Esophagus muscularis mucosa (tissue), 4 donors: ENCODE results near the gene IST1. TPM values are rescaled to one million over a fixed set of nuclear protein-coding genes. Genes with fewer than 3 reads are reported as not detected.
"Not testable (repeated sequence)": the region's sequence is repeated elsewhere in the genome, so short reads cannot be mapped to it uniquely, and the experiment has no call there.

Experiments
- DNase-seq: peaks from one replicate; pipeline ENCODE4 v3.0.0-alpha.2; 2017; ENCODE audit errors: extremely low spot score
- H3K27ac ChIP-seq, 4 donors: fragments of 200-600 bp; sonication (generic); replicated peaks in 1 of 4; 1 replicate in 3 of 4; 2 replicates in 1 of 4; pipeline ENCODE4 v1.5.1; 2016 to 2019; ENCODE audit warnings: mild to moderate bottlenecking in 1 of 4
- H3K27me3 ChIP-seq, 4 donors: fragments of 200-600 bp; sonication (generic); one replicate each; pipeline versions ENCODE4 v1.5.1 to v1.6.0; 2016 to 2019
- H3K36me3 ChIP-seq, 4 donors: fragments of 200-600 bp; sonication (generic); one replicate each; pipeline ENCODE4 v1.5.1; 2016 to 2019
- H3K4me1 ChIP-seq, 4 donors: fragments of 200-600 bp; sonication (generic); one replicate each; pipeline ENCODE4 v1.5.1; 2016 to 2019
- H3K4me3 ChIP-seq, 4 donors: fragments of 200-600 bp; sonication (generic); 1 replicate in 2 of 4; 2 replicates in 2 of 4; pipeline ENCODE4 v1.5.1; 2016 to 2019; ENCODE audit warnings: mild to moderate bottlenecking in 4 of 4, moderate library complexity in 1 of 4
- H3K9me3 ChIP-seq, 4 donors: fragments of 200-600 bp; sonication (generic); 1 replicate in 3 of 4; 2 replicates in 1 of 4; pipeline ENCODE4 v1.5.1; 2016 to 2019
- CTCF ChIP-seq, 3 experiments: fragments of 200-600 bp in 2 of 3; fragments of 450-650 bp in 1 of 3; sonication (generic) in 2 of 3; IDR thresholded peaks; one replicate each; pipeline ENCODE4 v1.5.1; 2017 to 2019; ENCODE audit warnings: antibody characterized with exemption in 3 of 3, mild to moderate bottlenecking in 2 of 3, moderate library complexity in 1 of 3
- EP300 ChIP-seq: sonication (generic); formaldehyde crosslinking; IDR thresholded peaks from one replicate; pipeline ENCODE4 v1.6.1; 2017; ENCODE audit warnings: antibody characterized with exemption
- POLR2A ChIP-seq: fragments of 450-650 bp; IDR thresholded peaks from one replicate; pipeline ENCODE4 v1.6.1; 2017; ENCODE audit warnings: antibody characterized with exemption, moderate library complexity, mild to moderate bottlenecking, low read depth
- POLR2AphosphoS5 ChIP-seq, 2 donors: sonication (generic); formaldehyde crosslinking; IDR thresholded peaks; one replicate each; pipeline ENCODE4 v1.6.1; 2017; ENCODE audit warnings: antibody characterized with exemption in 2 of 2
- WGBS: methylation state at CpG from one replicate; pipeline ENCODE4 v1.1.5; 2018; 5-methylcytosine and 5-hydroxymethylcytosine counted together
- intact Hi-C: fragments of 100-400 bp; cut with DNase I; formaldehyde crosslinking; loops from one replicate; pipeline ENCODE4 v1.15.1; 2023
- total RNA-seq, 4 donors: library from RNA; depleted of rRNA; stranded (reverse); fragments of >200 nt; gene quantifications; one replicate each; pipeline versions ENCODE4 v1.1.0 to v1.2.1, GENCODE V29; 2016

The IST1 gene
- total RNA-seq, 4 donors from 2014 or later, result 132 to 186 (median 166) TPM

DNA sequence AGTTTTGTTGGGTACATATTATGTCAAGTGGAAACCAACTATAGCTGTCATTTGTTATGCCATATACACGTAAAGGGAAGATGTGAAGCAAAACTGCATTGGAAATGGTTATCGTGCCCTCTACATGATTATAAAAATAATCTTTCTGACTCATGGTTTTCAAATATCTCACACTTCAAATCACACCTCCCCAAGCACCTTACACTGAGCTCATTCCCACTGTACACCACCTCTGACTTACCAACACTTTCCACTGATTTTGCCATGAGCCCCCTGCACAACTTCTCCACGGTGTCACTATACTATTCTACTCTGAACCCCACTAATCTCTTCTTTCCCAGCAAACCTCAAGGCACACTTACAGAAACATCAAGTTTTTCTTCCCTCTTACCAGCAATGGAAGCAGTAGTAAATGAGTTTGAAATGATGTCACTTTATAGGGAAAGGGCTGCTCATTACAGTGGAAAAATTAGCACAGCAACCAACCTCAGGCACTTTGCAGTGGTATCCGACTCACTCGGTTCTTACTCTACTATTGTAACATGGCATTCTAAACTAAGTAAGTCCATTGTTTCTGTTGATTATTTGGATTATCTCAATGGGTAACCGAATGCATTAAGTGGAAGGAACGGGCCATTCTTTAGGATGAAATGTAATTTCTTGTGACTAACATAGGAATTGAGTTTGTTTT, 30.0 kb upstream of the IST1 start:
- H3K27me3 ChIP-seq, result no peaks in the 10 kb centered on the region
- 88% methylated on average over 7 of the region's 7 CpGs for WGBS
- H3K27ac ChIP-seq, result no peak overlapping the region
- intact Hi-C loops, result no loop called here
- no peak for DNase-seq
- no peak overlapping the region for H3K4me3 ChIP-seq
- H3K36me3 ChIP-seq, result peaks cover 19 to 80% (median 57%) of the 10 kb centered on the region in 4 donors
- no peak for TF ChIP-seq CTCF (IDR thresholded peaks at IDR 0.05)
- no peak for TF ChIP-seq POLR2AphosphoS5 (IDR thresholded peaks at IDR 0.05)
- TF ChIP-seq POLR2A, result no peak
- no peak for TF ChIP-seq EP300
- H3K4me1 ChIP-seq, result no peaks in the 10 kb centered on the region
- no peaks in the 10 kb centered on the region for H3K9me3 ChIP-seq

- H3K27me3 ChIP-seq, H3K4me3 ChIP-seq, DNase-seq, intact Hi-C loops, H3K9me3 ChIP-seq, H3K27ac ChIP-seq, H3K4me1 ChIP-seq: not testable (repeated sequence)
- WGBS, result 96% methylated on average over 6 of the region's 6 CpGs
- H3K36me3 ChIP-seq, result peaks cover 15 to 64% (median 45%) of the 10 kb centered on the region in 4 donors
Measured at GRCh38 chr16:71867175-71867574, 28.2 kb upstream of the IST1 start.

DNA sequence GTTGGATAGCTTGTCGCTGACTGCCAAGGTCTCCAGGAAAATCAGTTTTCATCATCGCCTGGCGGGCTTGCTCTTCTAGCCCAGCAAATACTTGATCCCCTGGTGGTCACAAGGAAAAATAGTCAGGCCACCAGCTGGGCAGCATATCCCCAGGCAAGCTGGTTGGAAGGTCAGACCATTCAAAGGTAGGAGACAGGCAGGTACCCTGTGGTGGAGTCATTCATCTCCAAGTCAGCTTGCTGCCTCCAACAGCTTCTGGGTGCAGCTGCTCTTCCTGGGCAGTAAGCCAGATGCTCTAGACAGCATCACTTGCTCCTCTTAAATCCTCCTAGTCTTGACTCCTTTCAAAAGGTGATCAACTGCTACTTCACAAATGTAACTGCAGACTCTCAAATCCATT, 27.4 kb upstream of the IST1 start:
- Histone ChIP-seq H3K9me3 (no peaks in the 10 kb centered on the region), H3K27ac (no peak overlapping the region), H3K4me3 (no peak overlapping the region), H3K36me3 (peaks cover 15 to 60% (median 40%) of the 10 kb centered on the region in 4 donors), H3K4me1 (no peaks in the 10 kb centered on the region), H3K27me3 (no peaks in the 10 kb centered on the region)
- TF ChIP-seq POLR2AphosphoS5 (IDR thresholded peaks at IDR 0.05) (no peak), POLR2A (no peak), CTCF (IDR thresholded peaks at IDR 0.05) (no peak), EP300 (no peak)
- WGBS, result 97% methylated on average over 3 of the region's 3 CpGs
- intact Hi-C loops, result no loop called here
- no peak for DNase-seq

DNA sequence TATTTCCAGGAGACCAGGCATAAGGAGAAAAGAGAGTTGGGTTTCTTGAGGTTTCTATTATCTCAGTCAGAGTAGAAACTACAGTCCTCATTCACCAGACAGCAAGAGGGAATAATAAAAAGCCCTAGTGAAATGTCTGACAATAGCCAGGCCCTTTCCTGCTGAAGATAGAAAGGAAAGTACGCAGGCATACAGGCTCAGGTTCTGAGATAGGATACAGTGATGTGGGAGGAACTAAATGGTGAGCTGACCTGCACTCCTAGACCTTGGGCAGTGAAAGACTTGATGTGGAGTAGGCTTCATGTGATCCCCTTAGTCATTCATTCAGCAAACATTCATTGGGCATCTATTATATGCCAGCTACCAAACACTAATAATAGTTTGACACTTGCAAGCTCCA, 26.2 kb upstream of the IST1 start:
- Histone ChIP-seq H3K27me3 (no peaks in the 10 kb centered on the region), H3K27ac (no peak overlapping the region), H3K4me1 (no peaks in the 10 kb centered on the region), H3K36me3 (peaks cover 8 to 56% (median 31%) of the 10 kb centered on the region in 4 donors), H3K9me3 (no peaks in the 10 kb centered on the region), H3K4me3 (no peak overlapping the region)
- TF ChIP-seq EP300 (no peak), POLR2AphosphoS5 (IDR thresholded peaks at IDR 0.05) (no peak), CTCF (IDR thresholded peaks at IDR 0.05) (no peak), POLR2A (no peak)
- intact Hi-C loops, result no loop called here
- DNase-seq, result no peak
- WGBS, result 100% methylated on average over 1 of the region's 1 CpG

GRCh38 chr16:71870818-71871217, 24.5 kb upstream of the IST1 start:
- TF ChIP-seq EP300 (no peak), POLR2AphosphoS5 (IDR thresholded peaks at IDR 0.05) (no peak), CTCF (IDR thresholded peaks at IDR 0.05) (no peak), POLR2A (no peak)
- Histone ChIP-seq H3K27me3 (no peaks in the 10 kb centered on the region), H3K4me1 (no peaks in the 10 kb centered on the region), H3K4me3 (no peak overlapping the region), H3K36me3 (peaks cover 0 to 57% (median 29%) of the 10 kb centered on the region in 4 donors), H3K9me3 (no peaks in the 10 kb centered on the region), H3K27ac (no peak overlapping the region)
- no peak for DNase-seq
- intact Hi-C loops, result no loop called here
- 100% methylated on average over 2 of the region's 2 CpGs for WGBS
